ENCODE results near the gene THSD7B. TPM values are rescaled to one million over a fixed set of nuclear protein-coding genes. Genes with fewer than 3 reads are reported as not detected.

THSD7B gene
- total RNA-seq, 4 donors from 2014 or later, result 0.80 to 0.83 TPM; not detected in 2

DNA sequence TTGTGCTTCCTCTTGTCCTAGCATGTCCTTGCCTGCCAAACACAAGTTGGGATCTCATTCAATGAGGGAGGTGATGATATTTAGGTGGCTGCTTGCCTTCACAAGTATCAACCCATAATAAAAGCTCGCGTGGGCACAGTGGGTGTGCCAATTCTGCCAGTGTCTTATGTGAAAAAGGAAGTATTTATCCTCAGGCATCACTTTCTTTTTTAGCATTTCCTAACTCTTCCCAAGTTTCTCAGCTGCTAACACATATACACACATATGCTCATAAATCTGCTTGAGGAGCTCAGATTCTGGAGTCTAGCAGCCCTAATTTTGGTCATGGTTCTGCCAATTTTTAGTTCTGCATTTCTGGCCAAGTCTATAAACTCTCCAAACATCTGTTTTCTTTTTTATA, 879.4 kb downstream of the THSD7B start:
- no peak for TF ChIP-seq CTCF (IDR thresholded peaks at IDR 0.05)
- no peak for TF ChIP-seq POLR2A (IDR thresholded peaks at IDR 0.05)
- DNase-seq, result no peak
- Histone ChIP-seq H3K27ac (no peak overlapping the region), H3K27me3 (no peaks in the 10 kb centered on the region), H3K4me1 (no peaks in the 10 kb centered on the region), H3K4me3 (no peak overlapping the region), H3K36me3 (no peaks in the 10 kb centered on the region), H3K9me3 (no peaks in the 10 kb centered on the region)

GRCh38 chr2:137654046-137654445, 888.7 kb downstream of the THSD7B start:
- no peaks in the 10 kb centered on the region for H3K27me3 ChIP-seq
- no peaks in the 10 kb centered on the region for H3K4me1 ChIP-seq
- no peaks in the 10 kb centered on the region for H3K9me3 ChIP-seq
- H3K27ac ChIP-seq, result no peak overlapping the region
- H3K36me3 ChIP-seq, result no peaks in the 10 kb centered on the region
- no peak for DNase-seq
- H3K4me3 ChIP-seq, result no peak overlapping the region
- TF ChIP-seq CTCF (IDR thresholded peaks at IDR 0.05) (no peak), POLR2A (IDR thresholded peaks at IDR 0.05) (no peak)

- H3K27me3 ChIP-seq, result no peaks in the 10 kb centered on the region
- no peaks in the 10 kb centered on the region for H3K9me3 ChIP-seq
- DNase-seq, result no peak
- no peak for TF ChIP-seq POLR2A (IDR thresholded peaks at IDR 0.05)
- TF ChIP-seq CTCF (IDR thresholded peaks at IDR 0.05), result no peak
- no peaks in the 10 kb centered on the region for H3K36me3 ChIP-seq
- no peak overlapping the region for H3K27ac ChIP-seq
- H3K4me1 ChIP-seq, result no peaks in the 10 kb centered on the region
- no peak overlapping the region for H3K4me3 ChIP-seq
Observed at GRCh38 chr2:137655814-137656213, 890.5 kb downstream of the THSD7B start.

GRCh38 chr2:137658433-137658832, 893.1 kb downstream of the THSD7B start:
- H3K9me3 ChIP-seq, result no peaks in the 10 kb centered on the region
- no peaks in the 10 kb centered on the region for H3K27me3 ChIP-seq
- TF ChIP-seq CTCF (IDR thresholded peaks at IDR 0.05) (no peak), POLR2A (IDR thresholded peaks at IDR 0.05) (no peak)
- no peak overlapping the region for H3K4me3 ChIP-seq
- no peak for DNase-seq
- no peak overlapping the region for H3K27ac ChIP-seq
- no peaks in the 10 kb centered on the region for H3K36me3 ChIP-seq
- H3K4me1 ChIP-seq, result no peaks in the 10 kb centered on the region

DNA sequence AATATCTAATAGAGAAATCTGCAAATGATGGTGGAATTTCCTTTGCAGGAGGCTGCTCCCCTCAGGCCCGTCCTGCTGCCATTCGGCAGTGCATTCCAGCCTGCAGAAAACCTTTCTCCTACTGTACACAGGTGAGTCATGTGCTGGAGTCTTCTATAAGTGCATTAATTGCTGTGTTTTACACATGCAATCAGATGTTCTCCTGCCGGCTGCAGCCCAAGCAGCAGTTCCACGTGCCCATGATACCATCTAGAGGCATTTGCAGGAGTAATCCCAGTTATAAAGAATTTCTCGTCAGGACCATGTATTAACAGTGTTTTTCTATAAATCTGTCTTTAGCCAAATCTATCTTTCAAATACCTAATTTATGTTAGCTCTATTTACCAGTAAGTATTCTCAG, 894.3 kb downstream of the THSD7B start:
- H3K4me1 ChIP-seq, result no peaks in the 10 kb centered on the region
- H3K27ac ChIP-seq, result no peak overlapping the region
- H3K36me3 ChIP-seq, result no peaks in the 10 kb centered on the region
- no peaks in the 10 kb centered on the region for H3K27me3 ChIP-seq
- no peaks in the 10 kb centered on the region for H3K9me3 ChIP-seq
- no peak for DNase-seq
- no peak overlapping the region for H3K4me3 ChIP-seq
- TF ChIP-seq POLR2A (IDR thresholded peaks at IDR 0.05) (no peak), CTCF (IDR thresholded peaks at IDR 0.05) (peak in 3 of 6 experiments; percentile 22 to 49 (median 23))

- TF ChIP-seq POLR2A (IDR thresholded peaks at IDR 0.05) (no peak), CTCF (IDR thresholded peaks at IDR 0.05) (no peak)
- no peak overlapping the region for H3K4me3 ChIP-seq
- DNase-seq, result no peak
- H3K27ac ChIP-seq, result no peak overlapping the region
- H3K36me3 ChIP-seq, result no peaks in the 10 kb centered on the region
- no peaks in the 10 kb centered on the region for H3K27me3 ChIP-seq
- H3K9me3 ChIP-seq, result no peaks in the 10 kb centered on the region
- H3K4me1 ChIP-seq, result no peaks in the 10 kb centered on the region
Observed at GRCh38 chr2:137670111-137670510, 904.8 kb downstream of the THSD7B start.

Data from Peyer's patch (tissue), 4 donors.